ENCODE measurements around the gene CPZ. TPM values are rescaled to one million over a fixed set of nuclear protein-coding genes. Genes with fewer than 3 reads are reported as not detected.

CPZ gene
- total RNA-seq, 6 experiments from 2014 or later: 0.24 to 0.80 (median 0.74) TPM; not detected in 1

GRCh38 chr4:8614365-8615193 is 22.0 kb downstream of the CPZ start:
- H3K4me1 ChIP-seq: no peaks in the 10 kb centered on the region
- no peak for ATAC-seq
- H3K36me3 ChIP-seq: no peaks in the 10 kb centered on the region
- no peak overlapping the region for H3K4me3 ChIP-seq
- no peak for TF ChIP-seq CTCF (IDR thresholded peaks at IDR 0.05)
- TF ChIP-seq POLR2A (IDR thresholded peaks at IDR 0.05): no peak
- H3K9me3 ChIP-seq: no peaks in the 10 kb centered on the region
- DNase-seq: peak in 1 of 3 donors; percentile 34
- H3K27me3 ChIP-seq: no peaks in the 10 kb centered on the region
- WGBS (ENCODE audit: insufficient coverage, low coverage, low lambda C conversion rate, missing lambda C conversion rate): 54% methylated on average over 11 of the region's 22 CpGs
- H3K27ac ChIP-seq: no peak overlapping the region
- intact Hi-C loops (cut with DNase I): no loop called here

DNA sequence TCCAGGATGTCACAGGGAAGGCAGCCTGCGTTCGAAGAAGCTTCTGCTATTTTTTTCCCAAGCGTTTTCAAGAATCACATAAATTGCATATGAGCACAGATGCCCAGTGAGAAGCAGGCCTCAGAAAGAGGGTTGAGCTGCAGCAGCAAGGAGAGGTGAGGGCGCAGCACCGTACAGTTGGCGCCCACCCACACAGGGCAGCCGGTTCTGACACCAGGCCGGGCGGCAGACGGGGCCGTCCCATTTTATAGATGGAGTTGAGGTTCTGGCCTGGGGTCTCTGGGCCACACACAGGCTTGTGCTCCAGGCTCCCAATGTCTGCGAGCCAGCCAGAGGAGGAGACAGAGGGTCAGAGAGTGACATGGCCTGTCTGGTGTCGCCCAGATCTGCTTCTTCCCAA is 22.8 kb downstream of the CPZ start:
- H3K4me1 ChIP-seq: no peaks in the 10 kb centered on the region
- ATAC-seq (no peak), DNase-seq (peak in 2 of 3 donors; percentile 4 to 12)
- H3K4me3 ChIP-seq: no peak overlapping the region
- intact Hi-C loops (cut with DNase I): no loop called here
- 63% methylated on average over 1 of the region's 13 CpGs for WGBS (ENCODE audit: insufficient coverage, low coverage, low lambda C conversion rate, missing lambda C conversion rate)
- TF ChIP-seq CTCF (IDR thresholded peaks at IDR 0.05) (no peak), POLR2A (IDR thresholded peaks at IDR 0.05) (no peak)
- H3K36me3 ChIP-seq: no peaks in the 10 kb centered on the region
- H3K27ac ChIP-seq: no peak overlapping the region
- no peaks in the 10 kb centered on the region for H3K9me3 ChIP-seq
- H3K27me3 ChIP-seq: no peaks in the 10 kb centered on the region

- intact Hi-C loops (cut with DNase I): no loop called here
- ATAC-seq (no peak), DNase-seq (peak in 2 of 3 donors; percentile 10 to 35)
- H3K36me3 ChIP-seq: no peaks in the 10 kb centered on the region
- 60% methylated on average over 12 of the region's 26 CpGs for whole genome bisulfite sequencing (ENCODE audit: insufficient coverage, low coverage, low lambda C conversion rate, missing lambda C conversion rate)
- H3K4me1 ChIP-seq: no peaks in the 10 kb centered on the region
- no peak for TF ChIP-seq CTCF (IDR thresholded peaks at IDR 0.05)
- H3K27me3 ChIP-seq: no peaks in the 10 kb centered on the region
- no peaks in the 10 kb centered on the region for H3K9me3 ChIP-seq
- H3K4me3 ChIP-seq: no peak overlapping the region
- no peak overlapping the region for H3K27ac ChIP-seq
These were observed 23.6 kb downstream of the CPZ start for GRCh38 chr4:8615921-8616787.

DNA sequence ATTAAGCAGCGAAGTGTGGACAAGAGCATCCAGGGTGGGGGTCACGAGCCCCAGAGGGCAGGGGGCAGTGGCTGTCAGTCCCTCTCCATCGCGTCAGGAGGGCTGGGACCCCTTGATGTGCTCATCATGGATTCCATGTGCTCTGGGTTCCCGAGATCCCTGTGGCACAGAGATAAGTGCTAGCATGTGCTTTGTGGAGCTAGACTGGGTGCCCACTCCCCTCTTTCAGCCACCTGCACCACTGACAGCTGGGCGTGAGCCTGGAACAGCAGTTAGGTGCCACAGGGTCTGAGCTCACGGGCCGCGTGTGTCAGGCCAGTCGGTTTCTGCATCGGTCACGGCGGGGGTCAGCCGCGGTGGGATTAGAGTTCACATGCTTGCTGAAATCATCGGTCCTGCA is 24.3 kb downstream of the CPZ start:
- no peak for TF ChIP-seq POLR2A (IDR thresholded peaks at IDR 0.05)
- no peak for TF ChIP-seq CTCF (IDR thresholded peaks at IDR 0.05)
- Histone ChIP-seq H3K36me3 (no peaks in the 10 kb centered on the region), H3K4me3 (no peak overlapping the region), H3K4me1 (no peaks in the 10 kb centered on the region), H3K9me3 (no peaks in the 10 kb centered on the region), H3K27me3 (no peaks in the 10 kb centered on the region), H3K27ac (no peak overlapping the region)
- ATAC-seq: no peak
- peak in 2 of 3 donors; percentile 4 to 34 for DNase-seq
- intact Hi-C loops (cut with DNase I): no loop called here
- no CpG with 5 or more reads among the region's 16 CpGs for WGBS (ENCODE audit: insufficient coverage, low coverage, low lambda C conversion rate, missing lambda C conversion rate)
